HPDE6-E6E7 (cell line): ENCODE measurements around the gene CORIN.
"Not testable (repeated sequence)": the region's sequence is repeated elsewhere in the genome, so short reads cannot be mapped to it uniquely, and the experiment has no call there.

Source experiments
- DNase-seq: peaks from one replicate; pipeline ENCODE4 v3.0.0; 2011; ENCODE audit warnings: missing footprints; ENCODE audit errors: extremely low spot score

CORIN gene

DNA sequence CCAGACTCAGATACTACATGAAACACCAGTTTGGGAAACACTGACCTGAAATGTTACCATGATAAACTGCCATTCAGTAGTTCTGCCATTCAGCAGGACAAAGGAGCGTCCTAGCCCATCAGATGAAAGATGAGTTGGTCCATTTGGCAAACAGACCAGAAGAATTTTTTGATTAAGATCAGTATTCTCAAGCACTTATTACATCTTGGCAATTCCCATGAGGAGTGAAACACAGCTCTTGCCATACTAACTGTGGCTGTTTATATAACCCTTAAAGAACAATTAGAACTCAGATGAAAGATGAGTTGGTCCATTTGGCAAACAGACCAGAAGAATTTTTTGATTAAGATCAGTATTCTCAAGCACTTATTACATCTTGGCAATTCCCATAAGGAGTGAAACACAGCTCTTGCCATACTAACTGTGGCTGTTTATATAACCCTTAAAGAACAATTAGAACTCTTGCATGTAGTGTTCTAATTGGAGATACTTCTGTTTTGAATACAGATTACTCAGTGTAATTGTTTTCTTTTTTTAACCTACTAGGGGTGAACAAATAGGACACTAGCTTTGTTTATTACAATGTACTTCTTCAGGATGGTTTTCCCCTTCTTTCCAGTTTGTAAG lies 146.0 kb downstream of the CORIN start:
- DNase-seq: not testable (repeated sequence)

DNA sequence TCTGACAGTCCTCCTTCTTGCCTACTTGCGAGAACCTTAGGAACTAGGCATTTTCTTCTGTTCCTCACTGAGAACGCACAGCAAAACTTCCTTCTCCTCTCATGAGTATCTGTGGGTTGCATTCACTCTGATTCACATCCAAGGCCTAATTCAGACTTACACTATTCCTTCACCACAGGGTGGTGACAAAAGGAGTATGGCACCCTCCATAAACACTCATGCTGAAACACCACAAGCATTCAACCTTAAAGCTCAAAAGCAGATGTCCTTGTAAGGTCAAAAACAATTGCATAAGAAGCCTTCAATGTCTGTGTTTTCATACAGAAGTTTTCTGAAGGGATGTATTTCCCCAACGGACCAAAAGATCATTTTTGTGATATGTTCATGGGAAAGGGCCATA lies 147.3 kb downstream of the CORIN start:
- no peak for DNase-seq

DNA sequence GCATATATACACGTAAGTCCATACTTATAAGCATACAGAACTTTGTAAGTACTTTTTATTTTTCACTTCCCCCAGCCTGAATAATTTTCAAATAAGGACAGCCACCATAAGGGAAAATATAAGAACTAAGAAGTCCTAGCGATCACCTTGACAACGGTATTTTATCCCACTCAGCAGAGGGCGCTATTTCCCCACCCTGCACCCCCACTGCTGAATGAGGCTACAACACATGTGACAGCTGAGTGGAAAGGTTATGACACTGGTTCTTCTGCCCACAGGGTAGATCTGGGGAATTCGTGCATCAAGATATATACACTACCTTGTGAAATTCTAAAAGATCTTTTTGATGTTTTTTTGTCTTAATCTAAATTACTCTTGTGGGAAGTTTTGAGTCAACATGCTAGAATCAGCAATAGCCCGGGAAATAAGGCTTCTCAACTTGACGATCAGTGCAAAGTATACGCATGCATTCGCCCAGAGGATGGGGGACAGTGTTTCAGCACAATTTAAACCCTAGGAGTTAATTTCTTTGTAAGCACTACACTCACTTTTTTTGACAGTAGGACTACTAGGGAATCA lies 151.5 kb downstream of the CORIN start:
- peak; percentile 40 for DNase-seq

- no peak for DNase-seq
These were observed 162.1 kb downstream of the CORIN start for GRCh38 chr4:47675806-47676205.

DNA sequence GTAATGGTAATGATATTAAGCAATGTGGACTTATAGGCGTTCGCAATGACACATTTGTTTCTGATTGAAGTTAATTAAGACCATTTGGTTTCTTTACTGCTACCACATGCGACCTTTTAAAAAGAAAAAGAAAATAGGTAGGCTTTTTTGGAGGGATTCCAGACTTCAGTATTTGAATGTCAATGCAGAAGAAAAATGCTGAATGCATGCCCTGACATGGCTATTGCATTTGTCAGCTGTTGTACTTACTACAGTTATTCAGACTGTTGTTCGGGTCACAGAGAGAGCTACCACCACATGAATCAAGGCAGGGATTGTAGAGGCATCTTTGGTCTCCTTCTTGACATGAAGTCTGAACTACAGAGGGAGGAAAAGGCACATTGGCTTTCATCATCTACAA lies 163.7 kb downstream of the CORIN start:
- no peak for DNase-seq

GRCh38 chr4:47672696-47673095 lies 165.2 kb downstream of the CORIN start:
- DNase-seq: no peak

DNA sequence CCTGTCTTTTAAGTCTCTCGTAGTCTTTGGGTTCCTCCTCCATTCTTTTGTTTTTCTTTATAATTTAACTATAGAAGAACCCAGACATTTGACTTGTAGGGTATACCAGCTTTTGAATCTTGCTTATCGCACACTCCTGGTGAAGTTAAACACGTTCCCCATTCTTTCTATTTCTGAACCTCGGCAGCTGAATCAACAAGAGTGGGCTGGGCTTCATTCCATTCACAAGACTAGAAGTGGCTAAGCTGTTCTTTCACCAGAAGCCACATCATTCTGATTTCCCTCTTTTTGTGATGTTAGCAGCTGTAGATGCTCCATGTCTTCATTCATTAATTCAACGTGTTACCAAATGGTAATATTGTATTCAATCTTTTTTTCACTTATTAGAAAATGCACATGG lies 167.9 kb downstream of the CORIN start:
- DNase-seq: no peak

DNA sequence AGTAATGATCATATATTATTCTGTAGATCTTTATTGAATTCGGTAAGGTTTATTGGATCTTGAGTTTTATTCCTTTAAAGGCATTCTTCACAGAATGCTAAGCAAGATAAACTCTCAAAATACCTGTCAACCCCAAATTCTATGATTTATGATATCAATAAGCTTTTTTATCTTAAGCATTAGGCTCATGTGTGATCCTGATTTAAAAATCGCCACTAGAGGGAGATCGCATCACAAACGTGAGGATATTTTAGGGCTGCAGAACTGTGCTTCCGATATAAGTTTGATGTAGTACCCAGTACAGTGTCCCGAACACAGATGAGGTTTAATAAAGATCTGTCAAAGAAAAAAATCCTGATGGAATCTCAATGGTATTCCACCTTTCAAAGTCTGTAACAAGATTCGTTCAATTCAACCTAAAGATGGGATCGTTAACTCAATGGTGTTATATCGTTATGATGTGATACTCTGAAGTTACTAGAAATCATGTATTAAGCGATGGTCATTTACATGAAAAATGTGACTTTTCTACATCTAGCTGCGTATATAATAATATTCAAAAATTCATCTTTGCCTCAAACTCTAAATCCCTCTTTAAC lies 169.0 kb downstream of the CORIN start:
- peak; percentile 12 for DNase-seq

GRCh38 chr4:47668256-47668655 lies 169.6 kb downstream of the CORIN start:
- DNase-seq: no peak

GRCh38 chr4:47667552-47667951 lies 170.3 kb downstream of the CORIN start:
- DNase-seq: no peak

- DNase-seq: no peak
These were observed 173.6 kb downstream of the CORIN start for GRCh38 chr4:47664051-47664826.

- no peak for DNase-seq
These were observed 174.9 kb downstream of the CORIN start for GRCh38 chr4:47662975-47663374.

GRCh38 chr4:47661741-47662140 lies 176.1 kb downstream of the CORIN start:
- DNase-seq: no peak

- no peak for DNase-seq
These were observed 178.5 kb downstream of the CORIN start for GRCh38 chr4:47659342-47659741.

DNA sequence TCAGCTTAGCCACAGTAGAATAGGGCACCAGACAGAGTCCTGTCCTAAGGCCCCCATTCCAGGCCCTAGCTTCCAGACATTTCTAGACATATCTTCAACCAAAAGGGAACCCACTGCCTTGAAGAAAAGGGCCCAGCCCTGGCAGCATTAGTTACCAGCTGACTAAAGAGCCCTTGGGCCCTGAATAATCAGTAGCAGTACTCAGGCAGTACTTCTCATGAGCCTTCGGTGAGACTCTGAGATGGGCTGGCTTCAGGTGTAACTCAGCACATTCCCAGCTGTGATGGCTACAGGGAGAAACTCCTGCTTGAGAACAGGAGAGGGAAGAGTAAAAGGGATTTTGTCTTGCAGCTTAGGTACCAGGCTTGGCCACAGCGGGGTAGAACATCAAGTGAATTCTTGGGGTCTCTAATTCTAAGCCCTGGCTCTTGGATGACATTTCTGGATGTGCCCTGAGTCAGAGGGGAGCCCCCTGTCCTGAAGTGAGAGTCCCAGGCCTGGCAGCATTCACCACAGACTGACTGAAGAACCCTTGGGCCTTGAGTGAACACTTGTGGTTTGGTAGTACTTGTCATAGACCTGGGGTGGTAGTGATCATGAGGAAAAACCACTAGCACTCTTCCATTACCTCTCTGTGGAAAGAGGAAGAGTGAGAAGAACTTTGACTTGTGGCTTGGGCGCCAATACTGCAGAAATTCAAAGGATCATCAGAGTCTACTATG lies 182.7 kb downstream of the CORIN start:
- DNase-seq: no peak

DNA sequence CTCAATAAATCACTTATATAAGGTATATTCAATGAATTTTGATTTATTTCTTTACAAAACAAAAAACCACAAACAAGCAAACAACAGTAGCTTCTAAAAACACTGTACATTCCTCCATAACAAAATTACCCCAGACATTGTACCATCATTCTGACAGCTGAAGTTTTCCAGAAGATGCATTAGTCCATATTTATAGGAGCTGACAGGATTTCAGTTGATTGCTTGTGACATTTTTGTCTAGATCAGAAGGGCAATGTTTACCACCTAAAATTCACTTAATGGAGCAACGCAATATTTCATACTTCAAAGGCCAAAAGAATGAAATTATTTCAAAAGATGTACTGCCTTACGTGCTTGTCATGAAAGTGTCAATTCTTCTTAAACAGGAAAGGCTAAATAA lies 185.8 kb downstream of the CORIN start:
- no peak for DNase-seq

DNA sequence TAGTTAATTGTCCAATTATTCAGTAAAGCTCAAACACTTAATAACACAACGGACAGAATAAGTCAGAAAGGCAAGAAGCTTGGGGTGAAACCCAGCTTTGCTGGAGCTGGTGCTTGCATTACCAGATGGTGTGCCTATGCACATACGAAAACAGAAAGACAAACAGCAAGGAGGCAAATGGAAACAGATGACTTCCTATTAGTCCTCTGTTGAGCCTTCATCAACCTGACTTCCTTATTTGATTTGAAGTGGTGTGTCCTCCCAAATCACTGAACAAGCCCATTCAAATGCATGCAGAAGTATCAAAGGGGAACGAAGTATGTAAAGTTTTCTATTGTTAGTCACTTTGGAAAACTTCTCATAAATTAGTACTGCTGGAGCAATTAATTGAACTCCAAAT lies 186.6 kb downstream of the CORIN start:
- DNase-seq: no peak

DNA sequence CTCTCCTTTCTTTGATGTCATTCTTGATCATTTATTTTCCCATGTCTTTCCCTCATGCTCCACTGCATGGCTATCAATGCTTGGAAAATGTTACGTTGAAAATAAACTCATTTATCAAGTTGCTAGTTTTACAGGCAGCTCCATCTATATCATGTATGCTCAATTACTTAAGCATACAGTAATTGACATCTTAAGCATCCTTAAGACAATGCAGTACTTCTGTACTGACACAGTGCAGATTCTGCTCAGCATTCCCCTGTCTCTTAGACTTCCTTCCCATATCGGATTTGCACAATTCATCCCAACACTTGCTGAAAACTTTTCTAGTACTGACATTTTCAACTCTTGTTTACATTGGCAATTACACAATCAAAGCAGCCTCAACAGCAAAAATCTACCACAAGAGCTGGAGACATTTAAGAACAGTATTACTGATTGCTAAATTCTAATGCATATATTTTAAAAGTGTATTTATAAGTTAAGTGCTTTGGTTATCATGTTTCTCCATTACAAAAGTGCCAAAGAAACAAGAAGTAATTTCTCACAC lies 187.2 kb downstream of the CORIN start:
- DNase-seq: no peak

- DNase-seq: no peak
These were observed 190.3 kb downstream of the CORIN start for GRCh38 chr4:47647544-47647943.

DNA sequence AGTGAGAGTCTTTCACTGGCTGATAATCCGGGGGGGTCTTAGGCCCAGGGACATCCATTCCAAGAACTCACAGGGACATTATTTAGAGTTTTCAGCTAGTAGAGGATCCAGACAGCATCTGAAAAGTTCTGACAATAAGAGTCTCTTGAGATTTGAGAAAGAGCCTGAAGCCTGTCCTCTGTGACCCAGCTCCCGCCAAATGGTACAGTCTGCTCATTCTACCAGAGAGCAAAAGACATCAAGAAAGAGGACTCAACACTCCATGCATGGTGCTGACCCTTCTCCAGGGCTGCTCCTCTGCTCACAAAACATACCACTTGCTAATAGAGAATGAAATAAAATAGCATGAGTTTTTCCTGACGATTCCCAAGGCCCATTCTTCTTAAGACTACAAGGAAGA lies 190.8 kb downstream of the CORIN start:
- DNase-seq: no peak

DNA sequence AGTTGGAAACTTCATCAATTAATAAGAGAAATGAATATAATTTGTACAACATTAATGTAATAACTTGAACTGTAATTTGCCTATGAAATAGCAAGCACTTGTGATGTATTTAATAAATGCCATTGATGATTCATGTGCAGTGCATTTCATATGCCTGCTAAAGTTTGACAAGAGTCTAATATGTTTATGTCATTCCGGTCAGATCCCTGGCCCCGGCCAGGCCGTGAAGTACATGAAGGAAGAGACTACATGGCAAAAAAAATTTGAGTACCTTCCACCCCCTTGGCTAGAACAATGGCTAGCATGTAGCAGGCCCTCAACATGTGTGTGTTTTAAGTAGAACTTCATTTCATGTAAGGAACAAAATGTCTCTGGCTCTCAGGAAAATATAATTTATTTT lies 191.5 kb downstream of the CORIN start:
- no peak for DNase-seq

GRCh38 chr4:47643845-47644244 lies 194.0 kb downstream of the CORIN start:
- DNase-seq: no peak
